ENCODE results near the gene NECTIN1. TPM values are rescaled to one million over a fixed set of nuclear protein-coding genes. Genes with fewer than 3 reads are reported as not detected.

NECTIN1 gene
- total RNA-seq, 1 donor from 2014 or later: 232 TPM

GRCh38 chr11:119755356-119756071 lies 26.5 kb upstream of the NECTIN1 start:
- DNase-seq (ENCODE audit: low spot score): no peak

- no peak for DNase-seq (ENCODE audit: low spot score)
These were observed 25.8 kb upstream of the NECTIN1 start for GRCh38 chr11:119754656-119755355.

- no peak for DNase-seq (ENCODE audit: low spot score)
These were observed 25.2 kb upstream of the NECTIN1 start for GRCh38 chr11:119754199-119754598.

- no peak for DNase-seq (ENCODE audit: low spot score)
These were observed 23.9 kb upstream of the NECTIN1 start for GRCh38 chr11:119752946-119753345.

- peak; percentile 61 for DNase-seq (ENCODE audit: low spot score)
These were observed 23.4 kb upstream of the NECTIN1 start for GRCh38 chr11:119752345-119752871.

- DNase-seq (ENCODE audit: low spot score): no peak
These were observed 21.1 kb upstream of the NECTIN1 start for GRCh38 chr11:119750056-119750455.

- DNase-seq (ENCODE audit: low spot score): no peak
These were observed 20.1 kb upstream of the NECTIN1 start for GRCh38 chr11:119749006-119749565.

- no peak for DNase-seq (ENCODE audit: low spot score)
These were observed 19.1 kb upstream of the NECTIN1 start for GRCh38 chr11:119747868-119748660.

- no peak for DNase-seq (ENCODE audit: low spot score)
These were observed 17.0 kb upstream of the NECTIN1 start for GRCh38 chr11:119745776-119746535.

GRCh38 chr11:119745112-119745511 lies 16.1 kb upstream of the NECTIN1 start:
- DNase-seq (ENCODE audit: low spot score): no peak

GRCh38 chr11:119744577-119744976 lies 15.6 kb upstream of the NECTIN1 start:
- DNase-seq (ENCODE audit: low spot score): no peak

GRCh38 chr11:119743006-119743405 lies 14.0 kb upstream of the NECTIN1 start:
- DNase-seq (ENCODE audit: low spot score): no peak

GRCh38 chr11:119742263-119742861 lies 13.4 kb upstream of the NECTIN1 start:
- no peak for DNase-seq (ENCODE audit: low spot score)

GRCh38 chr11:119741369-119742262 lies 12.6 kb upstream of the NECTIN1 start:
- no peak for DNase-seq (ENCODE audit: low spot score)

- no peak for DNase-seq (ENCODE audit: low spot score)
These were observed 11.0 kb upstream of the NECTIN1 start for GRCh38 chr11:119739975-119740374.

- DNase-seq (ENCODE audit: low spot score): no peak
These were observed 10.2 kb upstream of the NECTIN1 start for GRCh38 chr11:119739021-119739703.

GRCh38 chr11:119738059-119738439 lies 9.0 kb upstream of the NECTIN1 start:
- DNase-seq (ENCODE audit: low spot score): no peak

GRCh38 chr11:119737366-119738058 lies 8.5 kb upstream of the NECTIN1 start:
- no peak for DNase-seq (ENCODE audit: low spot score)

- DNase-seq (ENCODE audit: low spot score): no peak
These were observed 5.8 kb upstream of the NECTIN1 start for GRCh38 chr11:119734788-119735187.
